ENCODE results near the gene MED13L. TPM values are rescaled to one million over a fixed set of nuclear protein-coding genes. Genes with fewer than 3 reads are reported as not detected.
A peak's percentile ranks its signal among the peaks of the same experiment; 100 is the strongest.

MED13L gene
- polyA plus RNA-seq, 1 donor from 2014 or later: 10.7 TPM

- no peak overlapping the region for H3K4me3 Mint-ChIP-seq
- H3K9me3 Mint-ChIP-seq: no peaks in the 10 kb centered on the region
- H3K36me3 Mint-ChIP-seq: no peaks in the 10 kb centered on the region
- H3K27me3 Mint-ChIP-seq: no peaks in the 10 kb centered on the region
- H3K27ac Mint-ChIP-seq: no peak overlapping the region
- peaks cover 30 to 58% (median 48%) of the 10 kb centered on the region in 3 donors for H3K4me1 Mint-ChIP-seq
These were observed 67.4 kb downstream of the MED13L start for GRCh38 chr12:116210131-116210530.

DNA sequence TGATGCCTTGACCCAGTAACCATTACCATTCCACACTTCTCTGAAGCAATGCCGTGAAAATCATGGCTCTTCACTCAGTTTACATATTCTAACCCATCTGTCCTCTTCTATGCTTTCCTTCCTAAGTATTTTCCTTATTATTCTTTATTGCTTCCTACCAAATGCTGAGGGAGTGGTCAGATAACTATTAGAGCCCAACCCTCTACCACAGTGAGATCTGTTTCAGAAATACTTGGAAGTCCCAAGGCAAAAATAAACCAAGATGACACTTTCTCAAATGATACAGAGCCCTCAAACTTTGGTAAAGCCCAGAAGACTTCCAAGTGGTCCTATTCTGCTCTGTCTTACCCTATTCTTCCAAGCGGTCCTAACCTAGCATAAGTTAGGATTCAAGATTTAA lies 68.0 kb downstream of the MED13L start:
- Mint-ChIP-seq H3K27me3 (no peaks in the 10 kb centered on the region), H3K4me1 (peaks cover 26 to 52% (median 45%) of the 10 kb centered on the region in 3 donors), H3K9me3 (no peaks in the 10 kb centered on the region), H3K27ac (no peak overlapping the region), H3K4me3 (no peak overlapping the region), H3K36me3 (no peaks in the 10 kb centered on the region)

DNA sequence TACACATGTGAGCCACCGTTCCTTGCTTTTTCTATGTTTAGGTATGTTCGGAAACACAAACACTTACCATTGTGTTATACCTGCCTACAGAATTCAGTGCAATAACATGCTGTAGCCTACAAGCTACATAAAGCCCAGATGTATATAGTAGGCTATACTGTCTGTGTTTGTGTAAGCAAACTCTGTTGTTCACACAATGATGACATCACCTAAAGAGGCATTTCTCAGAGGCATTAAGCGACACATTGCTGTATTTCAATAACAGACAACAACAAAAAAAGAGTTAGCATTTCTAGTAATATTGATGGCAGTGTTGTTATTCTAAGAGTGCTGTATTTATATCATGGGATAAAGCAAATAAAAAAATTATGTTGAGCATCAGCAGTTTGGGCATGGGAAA lies 70.2 kb downstream of the MED13L start:
- Mint-ChIP-seq H3K9me3 (no peaks in the 10 kb centered on the region), H3K27me3 (no peaks in the 10 kb centered on the region), H3K27ac (peak overlapping the region in 1 of 3 donors; percentile 34), H3K36me3 (peaks cover 2% of the 10 kb centered on the region), H3K4me1 (peaks cover 21 to 48% (median 38%) of the 10 kb centered on the region in 3 donors), H3K4me3 (no peak overlapping the region)

- Mint-ChIP-seq H3K36me3 (peaks cover 2% of the 10 kb centered on the region), H3K4me3 (no peak overlapping the region), H3K4me1 (peaks cover 20 to 48% (median 39%) of the 10 kb centered on the region in 3 donors), H3K27me3 (no peaks in the 10 kb centered on the region), H3K9me3 (no peaks in the 10 kb centered on the region), H3K27ac (peak overlapping the region in 1 of 3 donors; percentile 34)
These were observed 70.7 kb downstream of the MED13L start for GRCh38 chr12:116206828-116207227.

- Mint-ChIP-seq H3K9me3 (no peaks in the 10 kb centered on the region), H3K36me3 (peaks cover 2% of the 10 kb centered on the region), H3K27me3 (no peaks in the 10 kb centered on the region), H3K4me3 (no peak overlapping the region), H3K27ac (peak overlapping the region in 2 of 3 donors; percentile 53 to 92), H3K4me1 (peaks cover 13 to 50% (median 32%) of the 10 kb centered on the region in 3 donors)
These were observed 72.7 kb downstream of the MED13L start for GRCh38 chr12:116204785-116205184.

DNA sequence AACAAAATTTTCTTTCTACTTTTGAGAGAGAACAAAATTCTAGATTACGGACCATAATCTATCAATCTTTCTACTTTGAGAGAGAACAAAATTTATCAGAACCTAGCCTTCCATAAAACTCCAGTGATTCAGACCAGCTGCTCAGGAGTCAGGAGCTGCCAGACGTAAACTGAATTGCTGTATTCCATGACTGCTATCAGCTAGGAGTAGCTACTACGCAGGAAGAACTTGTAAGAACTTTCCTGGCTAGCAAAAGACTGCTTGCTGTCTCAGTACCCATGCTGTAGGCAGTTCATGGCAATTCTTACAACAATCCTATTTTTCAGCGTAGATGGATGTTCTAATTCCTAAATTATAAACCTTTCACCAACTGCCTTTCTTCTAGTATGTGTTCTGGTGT lies 73.3 kb downstream of the MED13L start:
- peaks cover 2% of the 10 kb centered on the region for H3K36me3 Mint-ChIP-seq
- no peaks in the 10 kb centered on the region for H3K27me3 Mint-ChIP-seq
- H3K9me3 Mint-ChIP-seq: no peaks in the 10 kb centered on the region
- H3K4me1 Mint-ChIP-seq: peaks cover 11 to 50% (median 34%) of the 10 kb centered on the region in 3 donors
- H3K4me3 Mint-ChIP-seq: no peak overlapping the region
- H3K27ac Mint-ChIP-seq: peak overlapping the region in 1 of 3 donors; percentile 53

- no peak overlapping the region for H3K4me3 Mint-ChIP-seq
- H3K27me3 Mint-ChIP-seq: no peaks in the 10 kb centered on the region
- H3K27ac Mint-ChIP-seq: peak overlapping the region in 1 of 3 donors; percentile 35
- peaks cover 2% of the 10 kb centered on the region for H3K36me3 Mint-ChIP-seq
- H3K9me3 Mint-ChIP-seq: no peaks in the 10 kb centered on the region
- H3K4me1 Mint-ChIP-seq: peaks cover 21 to 61% (median 45%) of the 10 kb centered on the region in 3 donors
These were observed 74.6 kb downstream of the MED13L start for GRCh38 chr12:116202940-116203339.

- Mint-ChIP-seq H3K27ac (peak overlapping the region in 1 of 3 donors; percentile 35), H3K9me3 (no peaks in the 10 kb centered on the region), H3K27me3 (no peaks in the 10 kb centered on the region), H3K4me1 (peaks cover 24 to 59% (median 43%) of the 10 kb centered on the region in 3 donors), H3K4me3 (no peak overlapping the region), H3K36me3 (peaks cover 2% of the 10 kb centered on the region)
These were observed 75.1 kb downstream of the MED13L start for GRCh38 chr12:116202433-116202832.

DNA sequence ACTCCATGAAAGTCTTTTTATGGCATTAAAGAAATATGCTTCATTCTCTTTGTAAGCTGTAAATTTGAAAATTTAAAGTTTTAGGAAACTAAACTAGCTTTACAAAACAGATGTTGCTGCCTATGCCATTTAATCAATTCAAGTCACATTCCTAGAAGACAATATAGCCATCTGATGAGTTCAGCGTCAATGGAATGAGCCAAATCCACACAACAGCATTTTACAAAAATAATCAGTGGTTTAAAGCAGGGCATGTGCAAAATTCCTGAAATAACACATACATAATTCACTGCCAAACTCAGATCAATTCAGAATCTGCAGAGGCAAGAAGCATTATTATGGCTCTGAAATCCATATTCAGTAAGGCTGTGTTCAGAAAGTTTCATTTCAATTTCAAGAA lies 75.6 kb downstream of the MED13L start:
- peaks cover 26 to 59% (median 45%) of the 10 kb centered on the region in 3 donors for H3K4me1 Mint-ChIP-seq
- H3K36me3 Mint-ChIP-seq: peaks cover 2% of the 10 kb centered on the region
- no peak overlapping the region for H3K27ac Mint-ChIP-seq

GRCh38 chr12:116201359-116201758 lies 76.1 kb downstream of the MED13L start:
- Mint-ChIP-seq H3K27me3 (no peaks in the 10 kb centered on the region), H3K9me3 (no peaks in the 10 kb centered on the region), H3K4me1 (peaks cover 28 to 55% (median 45%) of the 10 kb centered on the region in 3 donors), H3K4me3 (no peak overlapping the region), H3K36me3 (peaks cover 2% of the 10 kb centered on the region), H3K27ac (no peak overlapping the region)

More for the DNA sequence above, 75.6 kb downstream of the MED13L start:
- no peaks in the 10 kb centered on the region for H3K9me3 Mint-ChIP-seq
- no peak overlapping the region for H3K4me3 Mint-ChIP-seq
- no peaks in the 10 kb centered on the region for H3K27me3 Mint-ChIP-seq

GRCh38 chr12:116200812-116201211 lies 76.7 kb downstream of the MED13L start:
- Mint-ChIP-seq H3K36me3 (peaks cover 2% of the 10 kb centered on the region), H3K4me3 (no peak overlapping the region), H3K27me3 (no peaks in the 10 kb centered on the region), H3K9me3 (no peaks in the 10 kb centered on the region), H3K4me1 (peaks cover 32 to 56% (median 48%) of the 10 kb centered on the region in 3 donors), H3K27ac (no peak overlapping the region)

GRCh38 chr12:116199160-116199706 lies 78.3 kb downstream of the MED13L start:
- H3K4me3 Mint-ChIP-seq: peak overlapping the region in 1 of 4 donors; percentile 1
- H3K27ac Mint-ChIP-seq: peak overlapping the region in 1 of 3 donors; percentile 6
- H3K27me3 Mint-ChIP-seq: no peaks in the 10 kb centered on the region
- peaks cover 43 to 67% (median 57%) of the 10 kb centered on the region in 3 donors for H3K4me1 Mint-ChIP-seq
- H3K36me3 Mint-ChIP-seq: peaks cover 2% of the 10 kb centered on the region
- no peaks in the 10 kb centered on the region for H3K9me3 Mint-ChIP-seq

- H3K4me3 Mint-ChIP-seq: peak overlapping the region in 2 of 4 donors; percentile 9 to 45
- H3K4me1 Mint-ChIP-seq: peaks cover 46 to 74% (median 62%) of the 10 kb centered on the region in 3 donors
- no peaks in the 10 kb centered on the region for H3K27me3 Mint-ChIP-seq
- no peaks in the 10 kb centered on the region for H3K36me3 Mint-ChIP-seq
- no peaks in the 10 kb centered on the region for H3K9me3 Mint-ChIP-seq
- H3K27ac Mint-ChIP-seq: peak overlapping the region; percentile 6 to 77 (median 34)
These were observed 80.5 kb downstream of the MED13L start for GRCh38 chr12:116196752-116197718.

- Mint-ChIP-seq H3K27me3 (no peaks in the 10 kb centered on the region), H3K27ac (peak overlapping the region; percentile 9 to 82 (median 64)), H3K36me3 (no peaks in the 10 kb centered on the region), H3K4me3 (peak overlapping the region in 1 of 4 donors; percentile 38), H3K4me1 (peaks cover 46 to 71% (median 59%) of the 10 kb centered on the region in 3 donors), H3K9me3 (no peaks in the 10 kb centered on the region)
These were observed 81.3 kb downstream of the MED13L start for GRCh38 chr12:116196226-116196625.

DNA sequence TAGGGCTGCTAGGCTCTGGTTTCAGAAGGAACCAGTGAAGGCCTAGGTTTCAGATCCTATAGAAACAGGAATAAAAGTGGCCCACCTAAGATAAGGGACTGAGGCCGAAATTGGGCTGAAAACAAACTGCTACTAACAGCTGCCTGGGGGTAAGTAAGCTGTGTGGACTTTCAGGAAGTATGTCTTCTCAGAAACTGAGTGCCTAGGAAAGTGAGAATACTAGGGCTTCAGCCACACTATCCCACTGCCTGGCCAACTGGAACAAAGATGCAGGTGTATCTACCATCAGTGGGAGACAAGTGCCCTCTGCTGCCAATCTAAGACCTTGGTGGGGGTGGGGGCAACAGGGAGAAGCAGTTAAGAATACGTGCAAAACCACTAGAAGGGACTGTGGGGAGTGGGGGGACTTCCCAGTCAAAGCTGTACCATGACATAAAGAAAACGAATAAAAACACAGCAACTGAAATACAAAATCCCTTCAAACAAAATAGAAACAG lies 82.5 kb downstream of the MED13L start:
- Mint-ChIP-seq H3K27me3 (no peaks in the 10 kb centered on the region), H3K9me3 (no peaks in the 10 kb centered on the region), H3K36me3 (no peaks in the 10 kb centered on the region), H3K27ac (peak overlapping the region; percentile 64 to 96 (median 93)), H3K4me1 (peaks cover 44 to 63% (median 56%) of the 10 kb centered on the region in 3 donors), H3K4me3 (peak overlapping the region; percentile 44 to 85 (median 56))

All from IgD-negative memory B cell (primary cell).